DND-41 (cell line): Measurements from ENCODE around the gene PFKFB3.
A peak's percentile ranks its signal among the peaks of the same experiment; 100 is the strongest.

Experiments used
- ATAC-seq: fragments of 200-7000 bp; cut with Tn5 transposase; 3 replicates; pipeline ENCODE4 v1.9.1; 2021; ENCODE audit warnings: low read depth; ENCODE audit not compliant: insufficient read depth
- DNase-seq: peaks from one replicate; pipeline ENCODE4 v3.0.0-alpha.2; 2020
- H2AFZ ChIP-seq: 2 replicates; pipeline ENCODE4 v1.6.0; 2012; ENCODE audit warnings: low read depth, low read length
- H3K27ac ChIP-seq: 2 replicates; pipeline ENCODE4 v1.5.1; 2012; ENCODE audit warnings: low read length, inconsistent platforms
- H3K27me3 ChIP-seq: fragments of 200-600 bp; sonication (generic); 2 replicates; pipeline ENCODE4 v1.6.0; 2012; ENCODE audit warnings: low read length, mild to moderate bottlenecking, inconsistent platforms; ENCODE audit not compliant: insufficient read depth, poor library complexity
- H3K36me3 ChIP-seq: 2 replicates; pipeline ENCODE4 v1.5.1; 2012; ENCODE audit warnings: low read length, inconsistent platforms; ENCODE audit not compliant: insufficient read depth
- H3K4me1 ChIP-seq: 2 replicates; pipeline ENCODE4 v1.5.1; 2012; ENCODE audit warnings: mild to moderate bottlenecking, low read length; ENCODE audit not compliant: insufficient read depth
- H3K4me2 ChIP-seq: 2 replicates; pipeline ENCODE4 v1.6.0; 2012; ENCODE audit warnings: mild to moderate bottlenecking, moderate library complexity, low read length, inconsistent platforms; ENCODE audit not compliant: insufficient read depth
- H3K4me3 ChIP-seq, 2 experiments: fragments of 200-600 bp in 1 of 2; shearing (Covaris generic) in 1 of 2; 2 replicates each; pipeline ENCODE4 v1.5.1; 2012 to 2016; ENCODE audit warnings: inconsistent platforms in 2 of 2, low read length in 2 of 2, mild to moderate bottlenecking in 2 of 2, low read depth in 1 of 2, moderate library complexity in 1 of 2
- H3K79me2 ChIP-seq: 2 replicates; pipeline ENCODE4 v1.6.0; 2012; ENCODE audit warnings: low read length, inconsistent platforms; ENCODE audit not compliant: insufficient read depth
- H3K9ac ChIP-seq: 2 replicates; pipeline ENCODE4 v1.6.0; 2012; ENCODE audit warnings: low read depth, mild to moderate bottlenecking, inconsistent platforms, low read length, moderate library complexity
- H3K9me3 ChIP-seq: 2 replicates; pipeline ENCODE4 v1.5.1; 2012; ENCODE audit warnings: low read length, moderate library complexity, mild to moderate bottlenecking, inconsistent platforms; ENCODE audit not compliant: insufficient read depth, severe bottlenecking
- H4K20me1 ChIP-seq: 2 replicates; pipeline ENCODE4 v1.6.0; 2012; ENCODE audit warnings: low read length; ENCODE audit not compliant: insufficient read depth
- EZH2 ChIP-seq: IDR thresholded peaks from 3 replicates; pipeline ENCODE4 v1.6.1; 2012; ENCODE audit warnings: borderline replicate concordance, low read depth, mild to moderate bottlenecking, moderate library complexity, low read length, inconsistent platforms; ENCODE audit not compliant: severe bottlenecking
- TF ChIP-seq, protein P1 (sequence below): IDR thresholded peaks from 2 replicates; pipeline ENCODE4 v1.5.1; 2012; ENCODE audit warnings: borderline replicate concordance, low read length, moderate library complexity, mild to moderate bottlenecking; ENCODE audit not compliant: poor library complexity, severe bottlenecking; ENCODE audit errors: extremely low read depth

Gene PFKFB3

DNA sequence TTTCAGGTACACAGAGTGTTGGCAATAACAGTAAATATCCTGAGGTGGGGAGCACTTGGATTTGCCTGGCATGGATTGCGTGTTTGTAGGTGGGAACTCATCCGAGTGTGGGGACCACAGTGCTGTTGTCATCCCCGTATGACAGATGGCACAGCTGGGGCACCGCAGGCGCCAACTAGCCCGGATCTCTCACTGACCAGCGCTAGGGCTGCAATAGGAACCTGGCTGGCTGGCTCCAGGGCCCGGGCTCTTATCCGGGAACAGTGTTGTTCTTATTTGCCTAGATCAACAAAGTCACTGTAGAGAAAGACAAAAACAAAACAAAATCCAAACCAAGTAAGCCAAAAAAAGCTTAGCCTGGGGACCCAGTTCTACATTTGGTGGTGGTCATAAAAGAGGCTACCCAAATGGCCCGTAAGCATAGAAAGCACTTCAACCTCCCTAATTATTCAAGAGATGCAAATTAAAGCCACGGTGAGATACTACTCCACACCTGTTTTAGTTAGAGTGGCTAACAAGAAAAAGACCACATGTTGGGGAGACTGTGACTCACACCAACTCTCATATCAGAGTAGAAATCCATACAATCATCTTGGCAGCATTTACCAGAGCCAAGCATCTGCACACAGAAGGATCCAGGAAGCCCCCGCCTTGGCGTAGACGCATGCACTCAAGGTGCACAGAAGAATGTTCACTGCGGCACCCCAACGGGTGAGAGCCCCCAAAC is 27.2 kb upstream of the PFKFB3 start:
- no peak overlapping the region for H3K4me3 ChIP-seq
- no peak for ATAC-seq
- no peaks in the 10 kb centered on the region for H3K27me3 ChIP-seq
- H3K36me3 ChIP-seq: peaks cover 4% of the 10 kb centered on the region
- peaks cover 60% of the 10 kb centered on the region for H3K79me2 ChIP-seq
- H3K4me1 ChIP-seq: no peaks in the 10 kb centered on the region
- H3K9ac ChIP-seq: no peak overlapping the region
- no peak overlapping the region for H3K27ac ChIP-seq
- DNase-seq: no peak
- H4K20me1 ChIP-seq: peaks cover 72% of the 10 kb centered on the region
- H3K4me2 ChIP-seq: no peak overlapping the region
- TF ChIP-seq, protein P1, sequence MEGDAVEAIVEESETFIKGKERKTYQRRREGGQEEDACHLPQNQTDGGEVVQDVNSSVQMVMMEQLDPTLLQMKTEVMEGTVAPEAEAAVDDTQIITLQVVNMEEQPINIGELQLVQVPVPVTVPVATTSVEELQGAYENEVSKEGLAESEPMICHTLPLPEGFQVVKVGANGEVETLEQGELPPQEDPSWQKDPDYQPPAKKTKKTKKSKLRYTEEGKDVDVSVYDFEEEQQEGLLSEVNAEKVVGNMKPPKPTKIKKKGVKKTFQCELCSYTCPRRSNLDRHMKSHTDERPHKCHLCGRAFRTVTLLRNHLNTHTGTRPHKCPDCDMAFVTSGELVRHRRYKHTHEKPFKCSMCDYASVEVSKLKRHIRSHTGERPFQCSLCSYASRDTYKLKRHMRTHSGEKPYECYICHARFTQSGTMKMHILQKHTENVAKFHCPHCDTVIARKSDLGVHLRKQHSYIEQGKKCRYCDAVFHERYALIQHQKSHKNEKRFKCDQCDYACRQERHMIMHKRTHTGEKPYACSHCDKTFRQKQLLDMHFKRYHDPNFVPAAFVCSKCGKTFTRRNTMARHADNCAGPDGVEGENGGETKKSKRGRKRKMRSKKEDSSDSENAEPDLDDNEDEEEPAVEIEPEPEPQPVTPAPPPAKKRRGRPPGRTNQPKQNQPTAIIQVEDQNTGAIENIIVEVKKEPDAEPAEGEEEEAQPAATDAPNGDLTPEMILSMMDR: no peak
- TF ChIP-seq EZH2: no peak
- no peaks in the 10 kb centered on the region for H3K9me3 ChIP-seq
- no peak overlapping the region for H2AFZ ChIP-seq

DNA sequence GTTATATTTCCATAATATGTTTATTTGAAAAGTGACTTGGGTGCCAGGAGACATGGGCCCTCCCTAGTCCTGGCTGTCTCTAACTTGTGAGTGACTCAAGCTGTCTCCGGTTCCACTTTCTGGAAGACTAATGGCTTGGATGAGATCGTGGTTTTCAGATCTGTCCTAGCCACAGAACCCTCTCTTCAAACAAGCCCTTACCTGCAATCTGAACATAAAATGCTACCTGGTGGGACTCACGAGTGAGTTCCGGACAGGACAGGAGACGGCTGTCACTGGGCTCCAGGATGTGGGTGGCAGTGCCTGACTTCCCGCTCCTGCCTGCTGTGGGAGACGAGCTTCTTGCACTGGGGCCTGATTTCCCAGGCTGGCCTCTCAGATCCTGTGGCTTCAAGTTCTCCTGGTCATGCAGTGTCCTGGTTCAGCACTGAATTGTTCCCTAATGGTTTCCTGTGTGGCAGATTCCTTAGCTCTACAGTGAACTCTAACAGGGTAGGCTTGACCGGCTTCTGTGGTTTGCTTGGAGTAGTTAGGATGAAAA is 26.0 kb upstream of the PFKFB3 start:
- H3K27ac ChIP-seq: peak overlapping the region; percentile 48; the same call in 1 of the 2 replicates
- no peak overlapping the region for H3K9ac ChIP-seq
- peaks cover 52% of the 10 kb centered on the region for H3K79me2 ChIP-seq
- no peak for DNase-seq
- ATAC-seq: no peak
- peaks cover 4% of the 10 kb centered on the region for H3K36me3 ChIP-seq
- no peaks in the 10 kb centered on the region for H3K4me1 ChIP-seq
- H3K4me2 ChIP-seq: no peak overlapping the region
- no peak for TF ChIP-seq EZH2
- TF ChIP-seq, protein P1: no peak
- no peak overlapping the region for H2AFZ ChIP-seq
- no peaks in the 10 kb centered on the region for H3K27me3 ChIP-seq
- peaks cover 71% of the 10 kb centered on the region for H4K20me1 ChIP-seq
- no peaks in the 10 kb centered on the region for H3K9me3 ChIP-seq
- no peak overlapping the region for H3K4me3 ChIP-seq

DNA sequence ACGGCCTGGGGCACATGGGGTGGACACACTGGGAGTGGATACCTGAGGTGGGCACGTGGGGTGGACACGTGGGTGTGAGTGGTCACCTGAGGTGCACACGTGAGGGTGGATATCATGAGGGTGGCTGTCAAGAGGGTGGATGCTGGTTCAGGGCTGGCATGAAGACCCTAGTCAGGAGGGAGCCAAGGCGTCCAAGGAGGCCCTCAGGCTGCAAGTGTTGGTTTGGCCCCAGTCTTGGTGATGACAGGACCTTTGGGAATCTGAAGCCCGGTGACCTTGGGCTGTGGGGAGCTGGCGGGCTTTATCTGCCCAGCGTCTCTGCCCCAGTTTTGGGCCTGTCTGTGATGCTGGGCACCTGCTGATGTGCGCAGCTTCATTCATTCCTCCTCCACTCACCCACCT is 24.9 kb upstream of the PFKFB3 start:
- H3K36me3 ChIP-seq: no peaks in the 10 kb centered on the region; the same call in 1 of the 2 replicates
- TF ChIP-seq, protein P1: no peak
- TF ChIP-seq EZH2: no peak
- no peaks in the 10 kb centered on the region for H3K27me3 ChIP-seq
- no peak overlapping the region for H3K4me2 ChIP-seq
- H3K79me2 ChIP-seq: peaks cover 41% of the 10 kb centered on the region
- H3K27ac ChIP-seq: no peak overlapping the region
- peaks cover 66% of the 10 kb centered on the region for H4K20me1 ChIP-seq
- no peak overlapping the region for H3K9ac ChIP-seq
- no peaks in the 10 kb centered on the region for H3K4me1 ChIP-seq
- no peak overlapping the region for H3K4me3 ChIP-seq
- no peak for ATAC-seq
- DNase-seq: no peak
- H3K9me3 ChIP-seq: no peaks in the 10 kb centered on the region
- no peak overlapping the region for H2AFZ ChIP-seq
